SK-N-MC (cell line): Measurements from ENCODE around the gene FEM1A.

Experiments
- EZH2 ChIP-seq: fragments of 200-600 bp; sonication (generic); IDR thresholded peaks from one replicate; pipeline ENCODE4 v1.6.1; 2017; ENCODE audit warnings: antibody characterized with exemption
- FOXP2 ChIP-seq: optimal IDR thresholded peaks from 2 replicates; pipeline ENCODE3; 2011; ENCODE audit warnings: mild to moderate bottlenecking, moderate library complexity; ENCODE audit not compliant: insufficient read depth; ENCODE audit errors: extremely low read length, control extremely low read depth
- POLR2AphosphoS5 ChIP-seq: IDR thresholded peaks from 2 replicates; pipeline ENCODE4 v1.6.1; 2012; ENCODE audit warnings: mild to moderate bottlenecking, low read depth, low read length, borderline replicate concordance

GRCh38 chr19:4802711-4803110, 11.2 kb downstream of the FEM1A start:
- TF ChIP-seq EZH2 (no peak), POLR2AphosphoS5 (no peak), FOXP2 (no peak)
